Hepatic stellate cell (primary cell): ENCODE data around the gene PSMD13.

Experiments used
- DNase-seq: peaks from one replicate; pipeline ENCODE4 v3.0.0; 2011; ENCODE audit warnings: low spot score

PSMD13 gene

DNA sequence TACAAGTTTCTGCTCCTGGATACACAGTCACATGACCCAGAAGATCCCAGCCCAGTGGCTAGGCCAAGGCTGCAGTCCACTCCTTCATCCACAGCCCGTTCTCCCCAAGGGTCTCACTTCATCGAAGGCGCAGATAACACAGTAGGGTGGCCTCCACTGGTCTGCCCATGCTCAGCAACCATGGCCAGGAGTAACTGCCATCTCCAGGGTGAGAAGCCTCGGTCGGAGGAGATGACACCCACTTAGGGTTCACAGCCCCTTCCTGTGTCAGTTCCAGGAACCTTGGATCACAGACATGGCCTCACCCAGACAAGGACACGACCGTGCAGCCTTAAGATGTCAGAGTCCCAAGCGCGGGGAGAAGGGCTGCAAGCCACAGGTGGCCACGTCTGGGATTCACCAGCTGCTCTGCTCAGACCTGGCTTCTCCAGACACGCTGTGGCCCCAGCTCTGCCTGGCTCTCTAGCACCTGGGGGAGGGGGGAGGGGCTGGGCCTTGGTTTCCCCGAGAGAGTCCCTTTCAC is 32.1 kb upstream of the PSMD13 start:
- DNase-seq, result no peak

GRCh38 chr11:205221-206001 is 31.4 kb upstream of the PSMD13 start:
- no peak for DNase-seq

DNA sequence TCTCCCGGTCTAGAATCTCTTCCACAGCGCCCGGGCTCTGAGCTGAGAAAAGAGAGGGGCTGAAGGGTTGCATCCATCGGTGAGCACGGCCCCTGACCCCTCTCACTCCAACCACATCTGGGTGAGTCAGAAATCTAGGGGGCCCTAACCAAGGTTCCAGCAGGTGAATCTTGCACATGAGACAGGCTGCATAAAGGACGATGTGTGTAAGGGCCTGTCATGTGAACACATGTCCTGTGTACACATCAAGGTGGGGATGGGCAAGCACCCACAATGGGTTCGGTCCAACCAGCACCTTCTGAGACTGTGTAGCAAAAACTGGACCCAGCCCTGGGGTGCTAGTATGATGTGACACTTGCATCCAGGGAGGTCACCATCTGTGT is 30.8 kb upstream of the PSMD13 start:
- no peak for DNase-seq

DNA sequence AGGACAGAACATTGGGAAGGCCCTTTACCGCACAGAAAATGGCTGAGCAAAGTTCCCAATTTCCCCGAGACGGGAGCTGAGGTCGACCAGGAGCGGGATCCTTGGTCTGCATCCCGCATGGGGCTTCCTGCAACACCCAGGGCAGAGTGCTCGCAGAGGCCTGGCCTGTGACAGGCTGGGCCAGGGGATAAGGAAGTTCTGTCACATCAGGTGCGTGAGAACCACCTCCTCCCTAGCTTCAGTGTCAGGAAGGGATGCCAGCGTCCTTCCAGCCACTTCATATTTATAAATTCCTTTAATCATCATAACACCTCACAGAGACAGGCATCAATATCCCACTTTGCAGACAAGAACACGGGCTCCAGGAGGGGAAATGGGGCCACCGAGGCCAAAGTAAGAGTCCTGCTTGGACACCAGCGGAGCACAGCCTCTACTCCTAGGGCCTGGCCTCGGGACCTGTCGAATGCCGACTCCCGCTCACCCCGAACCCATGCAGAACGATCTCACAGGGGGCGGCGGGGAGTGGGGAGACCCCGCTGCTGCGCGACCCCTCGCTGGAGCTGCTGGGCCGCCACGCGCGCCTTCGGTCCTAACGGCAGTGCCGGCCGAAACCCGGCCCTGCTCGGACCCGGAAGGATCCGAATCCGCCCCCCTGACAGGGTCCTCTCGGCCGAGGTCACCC is 30.1 kb upstream of the PSMD13 start:
- peak; percentile 73 for DNase-seq

GRCh38 chr11:207208-207862 is 29.4 kb upstream of the PSMD13 start, which contains the start of the genes BET1L and RIC8A:
TSS of gene BET1L (minus strand) at chr11:207399. CDS start at chr11:207321, 78 bp downstream.
TSS of gene RIC8A (plus strand) at chr11:207708. CDS start at chr11:208855, 1,147 bp downstream.
- DNase-seq, result peak; percentile 98

DNA sequence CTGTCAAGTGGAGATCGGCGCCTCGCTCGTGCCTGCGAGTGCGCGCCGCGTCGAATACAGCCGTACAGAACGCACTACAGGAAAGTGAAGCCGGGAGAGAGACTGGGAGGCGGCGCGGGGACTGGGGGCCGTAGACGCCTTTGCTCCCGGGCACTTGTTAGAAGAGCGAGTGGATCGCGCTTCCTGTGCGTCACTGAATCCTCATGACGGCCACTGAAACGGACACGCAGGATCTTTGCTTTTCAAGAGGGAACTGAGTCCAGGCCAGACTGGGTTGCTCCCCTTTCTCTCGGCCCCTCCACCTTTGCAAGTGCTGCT is 29.0 kb upstream of the PSMD13 start:
- DNase-seq, result peak; percentile 64

- DNase-seq, result peak; percentile 87
Measured at GRCh38 chr11:208181-208916, 28.4 kb upstream of the PSMD13 start.

DNA sequence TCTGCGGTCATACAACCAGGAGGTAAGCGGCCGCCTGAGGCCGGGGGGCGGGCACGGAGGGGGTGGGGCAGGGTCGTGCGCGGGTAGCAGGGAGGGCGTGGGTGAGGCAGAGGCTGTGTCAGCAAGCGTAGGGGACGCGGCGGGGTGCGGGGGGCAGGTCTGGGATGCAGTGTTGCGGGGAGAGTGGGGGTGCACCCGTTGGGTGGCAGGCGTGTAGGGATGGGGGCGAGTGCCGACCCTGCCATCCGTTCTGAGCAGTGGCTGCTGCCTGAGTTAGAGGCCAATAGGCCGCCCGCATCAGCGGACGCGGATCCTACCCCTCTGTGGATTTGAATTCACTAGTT is 27.9 kb upstream of the PSMD13 start:
- peak; percentile 30 for DNase-seq

DNA sequence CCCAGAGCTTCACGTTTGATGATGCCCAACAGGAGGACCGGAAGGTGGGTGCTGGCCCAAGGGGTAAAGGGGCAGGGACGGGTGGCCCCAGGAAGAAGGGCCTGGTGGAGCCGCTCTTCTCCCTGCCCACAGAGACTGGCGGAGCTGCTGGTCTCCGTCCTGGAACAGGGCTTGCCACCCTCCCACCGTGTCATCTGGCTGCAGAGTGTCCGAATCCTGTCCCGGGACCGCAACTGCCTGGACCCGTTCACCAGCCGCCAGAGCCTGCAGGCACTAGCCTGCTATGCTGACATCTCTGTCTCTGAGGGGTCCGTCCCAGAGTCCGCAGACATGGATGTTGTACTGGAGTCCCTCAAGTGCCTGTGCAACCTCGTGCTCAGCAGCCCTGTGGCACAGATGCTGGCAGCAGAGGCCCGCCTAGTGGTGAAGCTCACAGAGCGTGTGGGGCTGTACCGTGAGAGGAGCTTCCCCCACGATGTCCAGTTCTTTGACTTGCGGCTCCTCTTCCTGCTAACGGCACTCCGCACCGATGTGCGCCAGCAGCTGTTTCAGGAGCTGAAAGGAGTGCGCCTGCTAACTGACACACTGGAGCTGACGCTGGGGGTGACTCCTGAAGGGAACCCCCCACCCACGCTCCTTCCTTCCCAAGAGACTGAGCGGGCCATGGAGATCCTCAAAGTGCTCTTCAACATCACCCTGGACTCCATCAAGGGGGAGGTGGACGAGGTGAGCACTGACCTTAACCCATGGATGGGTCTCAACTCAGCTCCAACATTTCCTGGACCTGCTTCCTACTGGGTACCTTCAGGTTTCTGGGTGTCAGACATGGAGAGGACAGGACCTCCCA is 27.3 kb upstream of the PSMD13 start:
- peak; percentile 59 for DNase-seq

GRCh38 chr11:210122-210802 is 26.5 kb upstream of the PSMD13 start:
- peak; percentile 91 for DNase-seq

- no peak for DNase-seq
Measured at GRCh38 chr11:210803-211180, 26.0 kb upstream of the PSMD13 start.

DNA sequence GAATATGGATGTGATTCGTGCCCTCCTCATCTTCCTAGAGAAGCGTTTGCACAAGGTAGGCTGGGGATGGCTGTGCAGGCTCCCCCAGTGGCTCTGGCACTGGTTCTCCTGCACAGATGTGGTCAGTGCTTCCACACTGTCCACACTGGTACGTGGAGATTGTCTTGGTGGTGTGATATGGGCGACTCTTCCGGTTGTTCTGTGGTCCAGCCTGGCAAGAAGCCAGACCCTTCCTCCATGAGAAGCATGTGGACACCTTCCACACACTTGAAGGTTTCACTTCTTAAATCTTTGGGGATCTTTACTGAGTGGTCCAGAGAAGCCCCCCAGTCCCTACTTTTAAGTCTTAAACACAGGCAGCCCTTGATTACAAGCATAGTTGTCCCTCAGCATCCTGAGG is 25.5 kb upstream of the PSMD13 start:
- no peak for DNase-seq

DNA sequence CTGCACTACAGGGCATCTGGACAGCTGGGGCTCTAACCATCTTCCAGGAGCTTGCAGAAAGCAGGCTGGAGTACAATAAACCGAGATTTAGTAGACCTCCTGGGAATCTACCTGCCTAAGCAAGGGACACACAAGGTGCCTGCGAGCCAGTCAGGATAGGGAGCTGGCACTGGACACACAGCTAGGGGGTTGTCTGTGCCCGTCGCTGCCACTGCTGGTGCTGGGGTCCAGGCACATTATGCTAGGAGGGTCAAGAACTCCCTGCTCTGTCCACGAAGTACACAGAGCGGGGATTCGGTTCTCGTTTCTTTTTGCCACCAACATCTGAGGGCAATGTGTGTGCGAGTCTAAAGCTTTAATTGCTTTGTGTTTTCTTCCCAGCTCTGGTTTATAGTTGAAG is 25.0 kb upstream of the PSMD13 start:
- DNase-seq, result no peak

DNA sequence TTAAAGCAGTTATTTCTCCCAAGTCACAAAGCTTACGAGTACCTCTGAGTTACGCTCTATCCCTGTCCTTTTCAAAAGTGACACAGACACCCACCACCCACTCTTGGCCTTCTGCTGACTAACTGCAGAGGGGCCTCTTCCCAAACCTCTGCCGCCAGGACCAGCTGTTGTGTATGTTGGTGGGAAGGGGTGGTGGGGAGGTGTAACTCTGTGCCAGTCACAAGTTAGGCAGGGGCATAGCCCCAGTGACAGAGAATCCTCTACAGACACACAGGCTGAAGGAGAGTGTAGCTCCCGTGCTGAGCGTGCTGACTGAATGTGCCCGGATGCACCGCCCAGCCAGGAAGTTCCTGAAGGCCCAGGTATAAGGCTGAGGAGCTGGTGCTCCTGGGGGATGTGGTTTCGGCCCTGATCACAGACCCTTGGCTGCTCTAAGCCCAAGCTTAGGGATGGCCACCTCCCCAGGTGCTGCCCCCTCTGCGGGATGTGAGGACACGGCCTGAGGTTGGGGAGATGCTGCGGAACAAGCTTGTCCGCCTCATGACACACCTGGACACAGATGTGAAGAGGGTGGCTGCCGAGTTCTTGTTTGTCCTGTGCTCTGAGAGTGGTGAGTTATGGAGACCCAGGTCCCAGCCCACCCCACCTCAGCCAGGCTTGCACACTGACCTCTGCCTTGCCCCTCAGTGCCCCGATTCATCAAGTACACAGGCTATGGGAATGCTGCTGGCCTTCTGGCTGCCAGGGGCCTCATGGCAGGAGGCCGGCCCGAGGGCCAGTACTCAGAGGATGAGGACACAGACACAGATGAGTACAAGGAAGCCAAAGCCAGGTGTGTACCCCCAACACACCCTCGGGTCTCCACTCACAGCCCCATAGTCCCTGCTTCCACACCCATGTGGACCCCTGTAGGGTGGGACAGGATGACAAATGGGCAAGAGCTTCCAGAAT is 24.4 kb upstream of the PSMD13 start:
- DNase-seq, result no peak

GRCh38 chr11:213111-213510 is 23.7 kb upstream of the PSMD13 start:
- no peak for DNase-seq

GRCh38 chr11:214083-214482 is 22.7 kb upstream of the PSMD13 start:
- DNase-seq, result no peak

DNA sequence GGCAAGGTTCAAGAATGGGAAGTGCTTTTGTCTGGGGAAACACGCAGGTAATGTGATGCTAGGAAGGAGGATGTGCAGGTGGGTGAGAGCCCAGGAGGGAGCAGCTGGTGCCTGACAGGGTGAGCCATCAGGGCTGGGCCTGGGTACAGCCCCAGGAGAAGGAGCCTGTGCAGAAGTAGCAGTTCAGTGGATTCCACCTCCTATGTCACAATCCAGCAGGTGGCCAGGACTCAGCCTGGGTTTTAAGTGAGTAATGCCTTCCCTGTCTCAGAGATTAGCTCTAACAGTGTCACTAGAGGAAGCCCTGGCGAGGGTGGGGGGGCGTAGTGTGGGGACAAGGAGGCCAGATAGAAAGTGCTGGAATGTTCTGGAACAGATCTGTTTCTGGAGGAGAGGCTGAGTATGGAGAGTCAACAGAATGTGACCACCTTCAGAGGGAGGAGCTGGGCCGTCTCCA is 21.2 kb upstream of the PSMD13 start:
- DNase-seq, result no peak

- DNase-seq, result no peak
Measured at GRCh38 chr11:216081-216974, 20.4 kb upstream of the PSMD13 start.

GRCh38 chr11:217704-218103 is 19.1 kb upstream of the PSMD13 start:
- DNase-seq, result no peak
